AG08396 (cell line): ENCODE measurements around the gene SLC22A4.

ENCODE experiments used
- DNase-seq: peaks from one replicate; pipeline ENCODE4 v3.0.0; 2012; ENCODE audit warnings: low spot score, mixed read lengths

The SLC22A4 gene

GRCh38 chr5:132342291-132343180 lies 48.3 kb downstream of the SLC22A4 start:
- DNase-seq, result no peak

- DNase-seq, result no peak
These were observed 50.8 kb downstream of the SLC22A4 start for GRCh38 chr5:132344775-132345514.

- DNase-seq, result no peak
These were observed 59.3 kb downstream of the SLC22A4 start for GRCh38 chr5:132353486-132353995.

- DNase-seq, result no peak
These were observed 60.4 kb downstream of the SLC22A4 start for GRCh38 chr5:132354381-132355139.

- no peak for DNase-seq
These were observed 61.1 kb downstream of the SLC22A4 start for GRCh38 chr5:132355140-132355765.

- no peak for DNase-seq
These were observed 64.6 kb downstream of the SLC22A4 start for GRCh38 chr5:132358775-132359174.

GRCh38 chr5:132362086-132362485 lies 67.9 kb downstream of the SLC22A4 start:
- DNase-seq, result no peak

GRCh38 chr5:132363431-132364112 lies 69.4 kb downstream of the SLC22A4 start:
- DNase-seq, result peak; percentile 70

GRCh38 chr5:132364319-132364718 lies 70.1 kb downstream of the SLC22A4 start:
- DNase-seq, result peak; percentile 60

GRCh38 chr5:132365213-132365612 lies 71.0 kb downstream of the SLC22A4 start:
- DNase-seq, result no peak

- no peak for DNase-seq
These were observed 74.0 kb downstream of the SLC22A4 start for GRCh38 chr5:132368186-132368585.

- no peak for DNase-seq
These were observed 74.8 kb downstream of the SLC22A4 start for GRCh38 chr5:132369007-132369473.

GRCh38 chr5:132369474-132370180 lies 75.4 kb downstream of the SLC22A4 start, which contains the start of gene SLC22A5:
Gene SLC22A5, plus strand, starts transcription at chr5:132369710. Its CDS starts 263 bp downstream, at chr5:132369973.
- DNase-seq, result peak; percentile 87

- no peak for DNase-seq
These were observed 76.2 kb downstream of the SLC22A4 start for GRCh38 chr5:132370181-132370970.

- DNase-seq, result no peak
These were observed 76.9 kb downstream of the SLC22A4 start for GRCh38 chr5:132370971-132371602.

GRCh38 chr5:132371603-132371994 lies 77.4 kb downstream of the SLC22A4 start:
- no peak for DNase-seq

- DNase-seq, result no peak
These were observed 77.9 kb downstream of the SLC22A4 start for GRCh38 chr5:132372127-132372526.

- no peak for DNase-seq
These were observed 78.3 kb downstream of the SLC22A4 start for GRCh38 chr5:132372542-132372941.

- DNase-seq, result no peak
These were observed 81.8 kb downstream of the SLC22A4 start for GRCh38 chr5:132375957-132376356.
